ENCODE measurements around the gene LGR5. TPM values are rescaled to one million over a fixed set of nuclear protein-coding genes. Genes with fewer than 3 reads are reported as not detected.

LGR5 gene
- total RNA-seq, 1 experiment from 2014 or later: not detected

GRCh38 chr12:71533703-71534102, 94.1 kb downstream of the LGR5 start (continued):
- TF ChIP-seq RAD21 (IDR thresholded peaks at IDR 0.05; ENCODE audit: low read depth): no peak
- no peak for TF ChIP-seq ZBTB33 (IDR thresholded peaks at IDR 0.05; ENCODE audit: extremely low read depth, insufficient replicate concordance, low read length)
- no peak for TF ChIP-seq FOSL1 (IDR thresholded peaks at IDR 0.05; ENCODE audit: low read depth)
- TF ChIP-seq SP1 (IDR thresholded peaks at IDR 0.05; ENCODE audit: low read depth): no peak
- TF ChIP-seq POLR2A (IDR thresholded peaks at IDR 0.05; ENCODE audit: borderline replicate concordance, extremely low read depth, insufficient read depth, insufficient read length): no peak

DNA sequence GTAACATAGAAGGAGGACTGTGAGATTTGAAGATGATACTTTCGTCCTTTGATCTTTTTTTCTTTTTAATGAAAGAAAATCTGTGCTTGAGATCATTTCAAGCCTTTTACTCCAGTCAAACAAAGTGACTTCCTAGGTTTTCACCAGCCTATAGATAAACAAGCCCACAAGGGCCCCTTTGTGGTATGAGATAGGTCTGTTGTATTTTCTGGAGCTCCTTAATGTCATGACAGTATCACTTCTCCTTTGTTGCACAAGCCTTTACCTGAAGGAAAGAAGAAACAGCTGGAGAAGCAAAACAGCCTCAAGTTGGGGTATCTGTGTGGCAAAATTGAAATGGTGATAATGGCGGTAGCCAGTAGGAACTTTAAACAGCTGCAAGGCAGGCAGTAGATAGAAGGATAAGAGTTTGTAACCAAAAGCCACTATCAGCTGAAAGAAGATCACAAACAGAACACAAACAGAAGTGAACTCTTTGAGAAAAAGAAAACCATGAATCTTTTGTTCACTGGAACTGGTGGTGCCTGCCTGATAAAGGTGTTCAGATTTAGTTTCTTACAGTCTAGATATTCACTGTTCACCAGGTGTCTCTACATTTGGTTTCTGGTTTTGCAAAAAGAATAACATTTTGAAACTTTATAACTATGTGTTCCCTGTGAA, 96.8 kb downstream of the LGR5 start:
- Histone ChIP-seq H3K9me3 (ENCODE audit: control insufficient read depth in 1 of 2, insufficient read depth in 1 of 2, low read depth in 1 of 2, low read length in 2 of 2) (no peaks in the 10 kb centered on the region), H3K4me1 (ENCODE audit: control insufficient read depth in 1 of 2, insufficient read depth in 2 of 2, low read length in 2 of 2) (no peaks in the 10 kb centered on the region), H3K27ac (ENCODE audit: low read depth, low read length) (no peak overlapping the region), H3K27me3 (ENCODE audit: insufficient read depth, low read length) (no peaks in the 10 kb centered on the region), H3K9me2 (ENCODE audit: insufficient read depth) (no peaks in the 10 kb centered on the region), H3K79me2 (ENCODE audit: insufficient read depth, low read length) (no peaks in the 10 kb centered on the region), H3K9ac (ENCODE audit: low read length) (no peak overlapping the region), H4K20me1 (ENCODE audit: insufficient read depth) (no peaks in the 10 kb centered on the region), H3K4me2 (ENCODE audit: low read length) (no peak overlapping the region), H3K36me3 (ENCODE audit: control insufficient read depth in 1 of 2, insufficient read depth in 2 of 2, low read length in 2 of 2) (no peaks in the 10 kb centered on the region), H2AFZ (ENCODE audit: low read depth, low read length, poor library complexity, severe bottlenecking) (no peak overlapping the region), H3K4me3 (replicated peaks in 1 of 2; ENCODE audit: low read depth in 1 of 2, low read length in 2 of 2) (no peak overlapping the region)
- BruUV-seq (replicated peaks): no TSS peak
- ChIA-PET POLR2A (no interaction called here), CTCF (no interaction called here), RAD21 (ENCODE audit: low non-redundant PET in 1 of 2, low total read pairs in 2 of 2, uncharacterized antibody in 2 of 2, unreplicated experiment in 2 of 2) (no interaction called here)
- no peak for DNase-seq (ENCODE audit: low read depth, low spot score)
- no peak for TF ChIP-seq SP1 (IDR thresholded peaks at IDR 0.05; ENCODE audit: low read depth)
- TF ChIP-seq POLR2AphosphoS5 (IDR thresholded peaks at IDR 0.05; ENCODE audit: low read depth, low read length): no peak
- TF ChIP-seq FOSL1 (IDR thresholded peaks at IDR 0.05; ENCODE audit: low read depth): no peak
- intact Hi-C loops (cut with micrococcal nuclease): no loop called here
- no peak for ATAC-seq
